22Rv1 (cell line): ENCODE data around the gene IPPK.

Experiments
- ZFX ChIP-seq: fragments of 450-650 bp; IDR thresholded peaks from 2 replicates; pipeline ENCODE4 v1.6.1; 2017; ENCODE audit warnings: antibody characterized with exemption, borderline replicate concordance
- TF ChIP-seq, protein P1 (sequence below): fragments of 450-650 bp; IDR thresholded peaks from 2 replicates; pipeline ENCODE4 v1.5.1; 2017; ENCODE audit warnings: mild to moderate bottlenecking

- TF ChIP-seq, protein P1, sequence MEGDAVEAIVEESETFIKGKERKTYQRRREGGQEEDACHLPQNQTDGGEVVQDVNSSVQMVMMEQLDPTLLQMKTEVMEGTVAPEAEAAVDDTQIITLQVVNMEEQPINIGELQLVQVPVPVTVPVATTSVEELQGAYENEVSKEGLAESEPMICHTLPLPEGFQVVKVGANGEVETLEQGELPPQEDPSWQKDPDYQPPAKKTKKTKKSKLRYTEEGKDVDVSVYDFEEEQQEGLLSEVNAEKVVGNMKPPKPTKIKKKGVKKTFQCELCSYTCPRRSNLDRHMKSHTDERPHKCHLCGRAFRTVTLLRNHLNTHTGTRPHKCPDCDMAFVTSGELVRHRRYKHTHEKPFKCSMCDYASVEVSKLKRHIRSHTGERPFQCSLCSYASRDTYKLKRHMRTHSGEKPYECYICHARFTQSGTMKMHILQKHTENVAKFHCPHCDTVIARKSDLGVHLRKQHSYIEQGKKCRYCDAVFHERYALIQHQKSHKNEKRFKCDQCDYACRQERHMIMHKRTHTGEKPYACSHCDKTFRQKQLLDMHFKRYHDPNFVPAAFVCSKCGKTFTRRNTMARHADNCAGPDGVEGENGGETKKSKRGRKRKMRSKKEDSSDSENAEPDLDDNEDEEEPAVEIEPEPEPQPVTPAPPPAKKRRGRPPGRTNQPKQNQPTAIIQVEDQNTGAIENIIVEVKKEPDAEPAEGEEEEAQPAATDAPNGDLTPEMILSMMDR = no peak
- TF ChIP-seq ZFX = no peak
Observed at GRCh38 chr9:92626484-92626883, 43.4 kb downstream of the IPPK start.
